H9 (cell line): Measurements from ENCODE around the gene IL1R2. TPM values are rescaled to one million over a fixed set of nuclear protein-coding genes. Genes with fewer than 3 reads are reported as not detected.

Source experiments
- DNase-seq: peaks from one replicate; pipeline ENCODE4 v3.0.0-alpha.2; 2017
- H2AFZ ChIP-seq: one replicate; pipeline ENCODE4 v1.6.1; 2013; ENCODE audit warnings: mild to moderate bottlenecking, low read length, control low read depth, moderate library complexity
- H2AK5ac ChIP-seq: 2 replicates; pipeline ENCODE4 v1.6.1; 2013; ENCODE audit warnings: low read length, control low read depth, mixed read lengths; ENCODE audit not compliant: insufficient read length
- H2BK120ac ChIP-seq: one replicate; pipeline ENCODE4 v1.6.1; 2013; ENCODE audit warnings: low read depth, mild to moderate bottlenecking, low read length, control low read depth, inconsistent platforms; ENCODE audit not compliant: poor library complexity, severe bottlenecking
- H2BK12ac ChIP-seq: 2 replicates; pipeline ENCODE4 v1.6.1; 2013; ENCODE audit warnings: low read length, control low read depth, mixed read lengths, low read depth; ENCODE audit not compliant: insufficient read length
- H2BK15ac ChIP-seq: 2 replicates; pipeline ENCODE4 v1.6.1; 2013; ENCODE audit warnings: low read depth, low read length, control low read depth
- H2BK20ac ChIP-seq: one replicate; pipeline ENCODE4 v1.6.1; 2013; ENCODE audit warnings: low read depth, mild to moderate bottlenecking, low read length, control low read depth, inconsistent platforms; ENCODE audit not compliant: poor library complexity, severe bottlenecking
- H2BK5ac ChIP-seq: 2 replicates; pipeline ENCODE4 v1.6.1; 2013; ENCODE audit warnings: low read length, control low read depth, mixed read lengths; ENCODE audit not compliant: insufficient read length
- H3K14ac ChIP-seq: 2 replicates; pipeline ENCODE4 v1.6.1; 2013; ENCODE audit warnings: low read length, control low read depth; ENCODE audit not compliant: insufficient read depth
- H3K18ac ChIP-seq: 2 replicates; pipeline ENCODE4 v1.6.1; 2013; ENCODE audit warnings: low read depth, mild to moderate bottlenecking, mixed read lengths, low read length, control low read depth; ENCODE audit not compliant: insufficient read length
- H3K23ac ChIP-seq: 2 replicates; pipeline ENCODE4 v1.6.1; 2013; ENCODE audit warnings: low read length, control low read depth, mixed read lengths, low read depth; ENCODE audit not compliant: insufficient read length
- H3K23me2 ChIP-seq: 2 replicates; pipeline ENCODE4 v1.6.1; 2013; ENCODE audit warnings: low read depth, mild to moderate bottlenecking, mixed read lengths, low read length, control low read depth; ENCODE audit not compliant: insufficient read length, poor library complexity, severe bottlenecking
- H3K27ac ChIP-seq: 2 replicates; pipeline ENCODE4 v1.5.1; 2013; ENCODE audit warnings: low read length, control low read depth, mixed read lengths, low read depth; ENCODE audit not compliant: insufficient read length
- H3K27me3 ChIP-seq: 2 replicates; pipeline ENCODE4 v1.6.1; 2013; ENCODE audit warnings: low read length, control low read depth, inconsistent platforms; ENCODE audit not compliant: insufficient read depth
- H3K4ac ChIP-seq: 2 replicates; pipeline ENCODE4 v1.6.1; 2013; ENCODE audit warnings: low read depth, mild to moderate bottlenecking, control low read depth, inconsistent platforms, low read length, moderate library complexity
- H3K4me1 ChIP-seq: 2 replicates; pipeline ENCODE4 v1.6.1; 2013; ENCODE audit warnings: low read length, control low read depth, inconsistent platforms; ENCODE audit not compliant: insufficient read depth
- H3K4me2 ChIP-seq: 2 replicates; pipeline ENCODE4 v1.6.1; 2013; ENCODE audit warnings: low read length, control low read depth, mixed read lengths; ENCODE audit not compliant: insufficient read length, insufficient read depth
- H3K56ac ChIP-seq: 2 replicates; pipeline ENCODE4 v1.6.1; 2013; ENCODE audit warnings: low read depth, mild to moderate bottlenecking, mixed read lengths, low read length, control low read depth; ENCODE audit not compliant: insufficient read length
- H3K79me1 ChIP-seq: 2 replicates; pipeline ENCODE4 v1.6.1; 2013; ENCODE audit warnings: low read depth, mild to moderate bottlenecking, moderate library complexity, low read length, control low read depth, inconsistent platforms; ENCODE audit not compliant: insufficient read depth, poor library complexity, severe bottlenecking
- H3K79me2 ChIP-seq: 2 replicates; pipeline ENCODE4 v1.6.1; 2013; ENCODE audit warnings: low read length, control low read depth, inconsistent platforms; ENCODE audit not compliant: insufficient read depth
- H3K9ac ChIP-seq: 2 replicates; pipeline ENCODE4 v1.6.1; 2013; ENCODE audit warnings: low read length, control low read depth, mixed read lengths; ENCODE audit not compliant: insufficient read length; ENCODE audit errors: extremely low read depth
- H3K9me3 ChIP-seq: one replicate; pipeline ENCODE4 v1.6.1; 2013; ENCODE audit warnings: low read depth, low read length, inconsistent platforms; ENCODE audit not compliant: control insufficient read depth
- H3T11ph ChIP-seq: one replicate; pipeline ENCODE4 v1.6.1; 2013; ENCODE audit warnings: mild to moderate bottlenecking, low read length, control low read depth, inconsistent platforms
- H4K20me1 ChIP-seq: one replicate; pipeline ENCODE4 v1.6.1; 2013; ENCODE audit not compliant: control insufficient read depth, insufficient read length, insufficient read depth
- H4K5ac ChIP-seq: 2 replicates; pipeline ENCODE4 v1.6.1; 2013; ENCODE audit warnings: low read depth, mild to moderate bottlenecking, mixed read lengths, low read length, control low read depth; ENCODE audit not compliant: insufficient read length
- H4K8ac ChIP-seq: replicated peaks from 2 replicates; pipeline ENCODE4 v1.6.1; 2013; ENCODE audit warnings: low read length, control low read depth, mixed read lengths, low read depth; ENCODE audit not compliant: insufficient read length
- H4K91ac ChIP-seq: 2 replicates; pipeline ENCODE4 v1.6.1; 2013; ENCODE audit warnings: low read depth, mild to moderate bottlenecking, moderate library complexity, mixed read lengths, low read length, control low read depth; ENCODE audit not compliant: insufficient read length
- H3K27ac Mint-ChIP-seq, 3 experiments: 2 replicates in 2 of 3; 3 replicates in 1 of 3; pipeline ENCODE4 v1.8.0; 2020 to 2021; ENCODE audit warnings: mixed read lengths in 3 of 3, mild to moderate bottlenecking in 1 of 3, moderate library complexity in 1 of 3
- H3K27me3 Mint-ChIP-seq: 2 replicates; pipeline ENCODE4 v1.8.0; 2021; ENCODE audit warnings: low read depth, mild to moderate bottlenecking, moderate library complexity, mixed read lengths
- H3K36me3 Mint-ChIP-seq, 3 experiments: 2 replicates in 2 of 3; 3 replicates in 1 of 3; pipeline ENCODE4 v1.8.0; 2020 to 2021; ENCODE audit warnings: low read depth in 3 of 3, mixed read lengths in 3 of 3; ENCODE audit not compliant: insufficient read depth in 1 of 3
- H3K4me1 Mint-ChIP-seq, 2 experiments: 2 replicates each; pipeline ENCODE4 v1.8.0; 2020; ENCODE audit warnings: mixed read lengths in 2 of 2
- H3K4me3 Mint-ChIP-seq, 2 experiments: 2 replicates in 1 of 2; 3 replicates in 1 of 2; pipeline ENCODE4 v1.8.0; 2020 to 2021; ENCODE audit warnings: mild to moderate bottlenecking in 2 of 2, mixed read lengths in 2 of 2, moderate library complexity in 1 of 2
- H3K9me3 Mint-ChIP-seq, 2 experiments: 2 replicates in 1 of 2; 3 replicates in 1 of 2; pipeline ENCODE4 v1.8.0; 2020; ENCODE audit warnings: mild to moderate bottlenecking in 2 of 2, mixed read lengths in 2 of 2, moderate library complexity in 1 of 2
- WGBS: extraction: QIAGEN DNeasy Blood & Tissue Kit; methylation state at CpG from one replicate; pipeline ENCODE4 v1.1.7; 2013; ENCODE audit warnings: missing lambda C conversion rate, low lambda C conversion rate, mixed read lengths; ENCODE audit not compliant: insufficient read length; ENCODE audit errors: extremely low coverage; 5-methylcytosine and 5-hydroxymethylcytosine counted together
- total RNA-seq: library from RNA; stranded (reverse); gene quantifications from 2 replicates; pipeline ENCODE4 v1.2.1, GENCODE V29; 2021
- TF ChIP-seq, protein P1 (sequence below): fragments of 200-600 bp; sonication (generic); conservative IDR thresholded peaks from 3 replicates; pipeline ENCODE4 v1.8.0; 2021; ENCODE audit warnings: antibody characterized with exemption, mild to moderate bottlenecking

Gene IL1R2
- total RNA-seq, 1 experiment from 2014 or later: not detected

DNA sequence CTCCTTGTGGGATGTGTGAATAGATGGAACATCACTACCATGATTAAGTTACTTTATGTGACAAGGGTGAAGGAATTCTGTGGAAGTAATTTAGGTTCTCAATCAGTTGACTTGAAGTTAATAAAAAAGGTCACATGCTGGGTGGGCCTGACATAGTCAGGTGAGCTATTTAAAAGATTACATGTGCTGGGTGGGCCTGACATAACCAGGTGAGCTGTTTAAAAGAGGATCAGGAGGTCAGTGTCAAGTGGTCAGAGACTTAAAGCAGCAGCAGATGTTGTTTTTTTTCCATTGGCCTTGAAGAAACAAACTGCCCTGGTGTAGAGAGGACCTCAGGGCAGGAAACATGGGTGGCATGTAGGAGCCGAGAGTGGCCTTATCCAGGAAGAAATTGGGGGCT is 3.3 kb downstream of the IL1R2 start:
- peaks cover 14% of the 10 kb centered on the region for H3K27me3 Mint-ChIP-seq

More for the DNA sequence above, 3.3 kb downstream of the IL1R2 start:
- Histone ChIP-seq H3T11ph (no peak overlapping the region), H3K23me2 (no peaks in the 10 kb centered on the region), H3K4me1 (no peaks in the 10 kb centered on the region), H3K9ac (no peak overlapping the region), H3K56ac (no peak overlapping the region), H3K18ac (no peak overlapping the region), H4K8ac (no peak overlapping the region), H3K27me3 (no peaks in the 10 kb centered on the region), H2AFZ (no peak overlapping the region), H2BK20ac (no peak overlapping the region), H3K79me2 (no peaks in the 10 kb centered on the region), H2BK120ac (no peak overlapping the region), H3K4ac (no peak overlapping the region), H4K20me1 (no peaks in the 10 kb centered on the region), H3K23ac (no peak overlapping the region), H3K4me2 (no peak overlapping the region), H2BK15ac (no peak overlapping the region), H4K5ac (no peak overlapping the region), H3K79me1 (no peaks in the 10 kb centered on the region), H2BK5ac (no peak overlapping the region), H2AK5ac (no peak overlapping the region), H2BK12ac (no peak overlapping the region), H4K91ac (no peak overlapping the region), H3K9me3 (no peaks in the 10 kb centered on the region), H3K14ac (no peak overlapping the region), H3K27ac (no peak overlapping the region)
- no peak for DNase-seq
- TF ChIP-seq, protein P1, sequence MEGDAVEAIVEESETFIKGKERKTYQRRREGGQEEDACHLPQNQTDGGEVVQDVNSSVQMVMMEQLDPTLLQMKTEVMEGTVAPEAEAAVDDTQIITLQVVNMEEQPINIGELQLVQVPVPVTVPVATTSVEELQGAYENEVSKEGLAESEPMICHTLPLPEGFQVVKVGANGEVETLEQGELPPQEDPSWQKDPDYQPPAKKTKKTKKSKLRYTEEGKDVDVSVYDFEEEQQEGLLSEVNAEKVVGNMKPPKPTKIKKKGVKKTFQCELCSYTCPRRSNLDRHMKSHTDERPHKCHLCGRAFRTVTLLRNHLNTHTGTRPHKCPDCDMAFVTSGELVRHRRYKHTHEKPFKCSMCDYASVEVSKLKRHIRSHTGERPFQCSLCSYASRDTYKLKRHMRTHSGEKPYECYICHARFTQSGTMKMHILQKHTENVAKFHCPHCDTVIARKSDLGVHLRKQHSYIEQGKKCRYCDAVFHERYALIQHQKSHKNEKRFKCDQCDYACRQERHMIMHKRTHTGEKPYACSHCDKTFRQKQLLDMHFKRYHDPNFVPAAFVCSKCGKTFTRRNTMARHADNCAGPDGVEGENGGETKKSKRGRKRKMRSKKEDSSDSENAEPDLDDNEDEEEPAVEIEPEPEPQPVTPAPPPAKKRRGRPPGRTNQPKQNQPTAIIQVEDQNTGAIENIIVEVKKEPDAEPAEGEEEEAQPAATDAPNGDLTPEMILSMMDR: no peak
- WGBS: no CpG with 5 or more reads among the region's 1 CpG
- Mint-ChIP-seq H3K27ac (no peak overlapping the region), H3K4me1 (peaks cover 2 to 3% of the 10 kb centered on the region in 2 experiments; a peak in 2 of 4 replicates), H3K36me3 (no peaks in the 10 kb centered on the region), H3K4me3 (no peak overlapping the region; a peak in 1 of 5 replicates), H3K9me3 (no peaks in the 10 kb centered on the region)
